Activated T-helper 1 cell treated with anti-CD3 and anti-CD28 coated beads, Interleukin-12 subunit alpha, Interleukin-12 subunit beta, Interleukin-2, Interleukin-4 antibody, amounts not matched to agents 30 ng/mL and 10 ng/mL and 1 ng/mL, durations not matched to agents 14 hours and 24 hours and 36 hours (primary cell): ENCODE measurements around the gene PRAF2. TPM values are rescaled to one million over a fixed set of nuclear protein-coding genes. Genes with fewer than 3 reads are reported as not detected.

Source experiments
- DNase-seq: peaks from one replicate; pipeline ENCODE4 v3.0.0; 2021; ENCODE audit warnings: low spot score
- H3K27ac Mint-ChIP-seq: one replicate; pipeline ENCODE4 v1.8.0; 2021; ENCODE audit warnings: mild to moderate bottlenecking, mixed read lengths
- H3K27me3 Mint-ChIP-seq: one replicate; pipeline ENCODE4 v1.8.0; 2022; ENCODE audit warnings: mild to moderate bottlenecking, moderate library complexity, mixed read lengths; ENCODE audit not compliant: insufficient read depth
- H3K36me3 Mint-ChIP-seq: one replicate; pipeline ENCODE4 v1.8.0; 2021; ENCODE audit warnings: low read depth, mixed read lengths
- H3K4me1 Mint-ChIP-seq: one replicate; pipeline ENCODE4 v1.8.0; 2021; ENCODE audit warnings: low read depth, mixed read lengths
- H3K4me3 Mint-ChIP-seq: one replicate; pipeline ENCODE4 v1.8.0; 2021; ENCODE audit warnings: mild to moderate bottlenecking, moderate library complexity, mixed read lengths
- H3K9me3 Mint-ChIP-seq: one replicate; pipeline ENCODE4 v1.8.0; 2021; ENCODE audit warnings: mixed read lengths
- intact Hi-C: fragments of 100-400 bp; cut with micrococcal nuclease; formaldehyde crosslinking; loops from one replicate; pipeline ENCODE4 v1.15.1; 2024
- total RNA-seq: library from RNA; stranded (reverse); gene quantifications from 2 replicates; pipeline ENCODE4 v1.2.3, GENCODE V29; 2022

The PRAF2 gene
- total RNA-seq, 1 donor from 2014 or later, result 15.4 TPM

DNA sequence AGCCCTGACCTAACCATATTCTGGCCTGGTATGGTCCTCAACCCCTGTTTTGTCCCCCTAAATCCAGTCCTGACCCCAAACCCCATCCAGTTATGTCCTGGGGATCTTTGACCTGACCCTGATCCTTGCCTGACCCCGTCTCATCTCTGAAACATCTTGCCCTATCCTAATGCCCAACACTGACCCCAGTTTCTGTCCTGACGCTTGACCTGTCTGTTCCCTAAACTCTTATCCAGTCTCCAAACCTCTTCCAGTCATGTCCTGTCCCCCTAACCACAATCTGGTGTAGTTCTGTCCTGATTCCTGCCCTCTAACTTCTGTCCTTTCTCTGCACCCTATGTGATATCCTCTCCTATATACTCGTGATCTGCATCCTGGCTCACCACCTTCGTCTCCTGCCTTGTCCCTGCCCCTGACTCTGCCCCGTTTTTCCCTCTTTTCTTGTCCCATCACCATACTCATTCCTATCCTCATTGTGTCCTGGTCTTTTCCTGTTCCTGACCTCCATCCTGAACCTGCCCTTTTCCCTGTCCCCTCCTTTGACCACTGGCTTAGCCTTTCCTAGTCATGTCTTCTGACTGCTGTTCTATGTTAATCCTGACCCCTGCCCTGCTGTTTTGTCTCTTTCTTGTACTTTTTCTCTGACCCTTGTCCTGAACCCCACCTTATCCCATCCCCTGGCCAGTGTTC, 19.6 kb downstream of the PRAF2 start:
- intact Hi-C loops, result no loop called here
- Mint-ChIP-seq H3K36me3 (no peaks in the 10 kb centered on the region), H3K27ac (peak overlapping the region; percentile 84), H3K4me1 (peaks cover 29% of the 10 kb centered on the region), H3K9me3 (no peaks in the 10 kb centered on the region), H3K4me3 (peak overlapping the region; percentile 85), H3K27me3 (no peaks in the 10 kb centered on the region)
- DNase-seq, result no peak

DNA sequence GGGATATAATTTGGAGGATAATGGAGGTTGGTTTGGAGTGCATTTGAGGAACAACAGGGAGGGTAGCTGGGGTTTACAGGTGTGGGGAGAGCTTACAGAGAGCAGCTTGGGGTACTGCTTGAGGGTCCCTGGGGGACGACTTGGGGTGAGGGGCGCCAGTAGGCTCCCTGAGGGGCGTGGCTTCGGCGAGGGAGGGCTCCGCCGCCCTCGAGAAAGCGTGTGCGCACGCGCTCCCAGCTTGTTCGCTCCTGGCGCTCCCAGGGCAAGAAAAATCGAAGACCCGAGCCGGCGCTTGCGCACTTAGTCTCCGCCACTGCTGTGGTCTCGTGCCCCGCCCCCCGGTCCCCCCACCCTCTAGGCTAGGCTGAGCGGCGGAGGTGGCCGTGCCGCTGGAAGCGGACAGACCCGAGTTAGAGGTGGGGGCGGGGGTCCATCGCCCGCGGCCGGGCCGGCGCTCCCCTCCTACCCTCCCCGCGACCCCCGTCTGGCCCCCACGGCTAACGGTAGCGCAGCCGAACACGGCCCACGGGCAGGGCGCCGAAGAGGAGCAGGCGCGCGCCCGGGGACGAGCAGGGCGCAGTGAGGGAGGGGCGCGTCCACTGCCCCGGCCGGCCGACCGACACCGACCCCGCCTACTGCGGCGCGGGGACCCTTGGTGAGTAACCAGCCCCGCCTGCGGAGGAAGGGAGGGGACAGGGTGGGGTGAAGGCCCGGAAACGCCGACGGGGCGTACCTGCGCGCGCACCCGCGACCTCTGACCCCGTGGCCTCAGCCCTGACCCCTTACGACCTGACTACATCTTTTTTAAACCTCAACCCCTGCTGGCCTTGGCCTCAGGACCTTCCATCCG, 20.4 kb downstream of the PRAF2 start:
- H3K27ac Mint-ChIP-seq, result peak overlapping the region; percentile 89
- intact Hi-C loops, result loop anchor here (1.0 kb wide), 1 partner anchor 10 kb away; the partner anchor contains the start of gene TFE3
- H3K36me3 Mint-ChIP-seq, result no peaks in the 10 kb centered on the region

DNA sequence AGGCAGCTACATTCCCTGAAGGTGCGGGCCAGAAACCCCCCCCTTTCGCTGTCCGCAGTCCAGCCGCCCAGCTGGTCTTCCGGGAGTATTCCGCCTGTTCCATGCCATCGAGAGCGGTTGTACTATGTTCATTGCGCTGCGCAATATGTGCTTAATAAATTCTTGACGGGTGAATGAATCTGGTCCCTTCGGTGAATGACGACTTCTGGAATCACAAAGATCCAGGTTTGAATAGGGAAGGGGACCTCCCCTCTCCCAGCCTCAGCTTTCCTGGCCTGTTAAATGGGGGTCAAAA, 29.9 kb downstream of the PRAF2 start:
- Mint-ChIP-seq H3K36me3 (peaks cover 12% of the 10 kb centered on the region), H3K9me3 (no peaks in the 10 kb centered on the region), H3K27ac (peak overlapping the region; percentile 89), H3K27me3 (no peaks in the 10 kb centered on the region), H3K4me3 (peak overlapping the region; percentile 96), H3K4me1 (peaks cover 33% of the 10 kb centered on the region)
- DNase-seq, result no peak
- intact Hi-C loops, result loop anchor here (1.0 to 5.0 kb wide), 15 partner anchors 9 to 505 kb away; partner anchors contain the start of genes GPKOW, GRIPAP1, PIM2 and PPP1R3F

More for the DNA sequence above, 20.4 kb downstream of the PRAF2 start:
- Mint-ChIP-seq H3K4me3 (peak overlapping the region; percentile 85), H3K4me1 (peaks cover 29% of the 10 kb centered on the region), H3K9me3 (no peaks in the 10 kb centered on the region), H3K27me3 (no peaks in the 10 kb centered on the region)
- peak; percentile 50 for DNase-seq

DNA sequence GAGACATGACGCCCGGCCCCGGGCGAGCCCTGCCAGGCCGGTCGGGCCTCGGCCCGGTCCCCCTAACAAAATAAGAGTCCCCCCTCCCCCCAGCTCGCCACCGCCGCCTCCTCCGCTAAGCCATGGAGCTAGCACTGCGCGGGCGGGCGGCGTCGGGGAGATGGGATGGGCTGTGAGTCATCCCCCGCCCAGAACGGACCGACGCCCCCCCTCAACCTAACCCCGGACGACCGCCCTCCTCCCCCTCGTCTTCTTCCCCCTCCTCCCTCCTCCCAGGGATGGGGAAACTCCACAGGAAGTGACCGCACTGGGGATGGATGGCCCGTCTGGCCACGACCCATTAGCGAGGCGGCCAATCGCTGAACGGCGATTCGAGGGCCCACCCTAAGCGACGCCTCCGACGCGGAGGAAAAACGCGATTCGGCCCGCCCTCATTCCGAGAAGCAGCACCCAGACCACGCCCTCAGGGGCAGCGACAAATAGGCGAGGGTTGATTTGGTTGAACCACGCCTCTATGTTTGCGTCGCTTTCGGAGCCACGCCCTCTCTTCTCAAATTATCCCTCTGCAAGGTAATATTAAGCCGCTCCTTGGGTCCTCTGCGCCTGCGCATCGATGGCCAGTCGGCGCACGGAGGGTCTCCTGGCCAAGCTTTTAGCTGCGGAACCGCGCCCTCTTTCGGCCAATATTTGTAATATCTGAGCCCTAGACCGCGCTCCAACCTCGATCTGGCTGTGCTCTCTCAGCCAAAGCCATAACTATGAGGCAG, 30.4 kb downstream of the PRAF2 start, which contains the start of gene TFE3:
TFE3 (minus strand) TSS at position 138 of the 767 bp plus-strand sequence; CDS start at position 7, 131 bp downstream.
- no peaks in the 10 kb centered on the region for H3K27me3 Mint-ChIP-seq
- H3K4me3 Mint-ChIP-seq, result peak within 1 kb of the TSS; percentile 96
- intact Hi-C loops, result loop anchor here (1.0 to 5.0 kb wide), 15 partner anchors 10 to 504 kb away; partner anchors contain the start of genes GPKOW, GRIPAP1, PIM2 and PPP1R3F
- peak within 1 kb of the TSS; percentile 95 for H3K27ac Mint-ChIP-seq
- peaks cover 39% of the 10 kb centered on the region for H3K4me1 Mint-ChIP-seq
- no peaks in the 10 kb centered on the region for H3K9me3 Mint-ChIP-seq
- peak; percentile 94 for DNase-seq
- H3K36me3 Mint-ChIP-seq, result peaks cover 17% of the 10 kb centered on the region

DNA sequence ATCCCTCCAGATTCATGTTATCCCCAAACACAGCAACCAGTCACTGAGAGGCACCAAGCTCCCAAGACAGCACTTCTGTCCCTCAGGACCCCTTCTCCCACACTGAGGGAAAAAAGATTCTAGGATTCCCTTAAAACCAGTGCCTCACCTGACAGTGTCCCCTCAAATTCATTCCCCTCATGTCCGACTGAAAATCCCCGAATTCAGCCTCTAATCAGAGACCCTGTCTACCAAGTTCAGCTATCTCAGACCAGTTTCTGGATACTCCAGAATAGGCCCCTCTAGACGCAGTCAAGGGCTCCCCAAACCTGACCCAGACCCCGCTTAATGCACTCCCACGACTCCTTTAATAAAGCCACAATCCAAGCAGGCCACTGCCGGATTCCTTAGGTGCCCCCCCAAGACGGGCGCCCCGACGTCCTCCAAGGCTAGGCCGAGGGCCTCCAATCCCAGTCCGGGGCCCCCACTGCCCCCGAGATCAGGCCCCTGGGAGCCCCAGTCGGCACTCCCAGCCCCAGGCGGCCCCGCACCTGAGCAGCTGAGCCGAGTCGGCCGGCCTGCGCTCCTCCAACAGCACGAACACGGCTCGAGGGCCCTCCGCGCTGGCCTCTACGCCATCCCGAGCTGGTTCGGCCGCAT, 31.1 kb downstream of the PRAF2 start:
- intact Hi-C loops, result loop anchor here (1.0 to 5.0 kb wide), 15 partner anchors 11 to 503 kb away; partner anchors contain the start of genes GPKOW, GRIPAP1, PIM2 and PPP1R3F
- H3K9me3 Mint-ChIP-seq, result no peaks in the 10 kb centered on the region
- DNase-seq, result no peak
- peaks cover 39% of the 10 kb centered on the region for H3K4me1 Mint-ChIP-seq
- H3K36me3 Mint-ChIP-seq, result peaks cover 21% of the 10 kb centered on the region
- H3K27me3 Mint-ChIP-seq, result no peaks in the 10 kb centered on the region
- H3K4me3 Mint-ChIP-seq, result peak overlapping the region; percentile 96
- H3K27ac Mint-ChIP-seq, result peak overlapping the region; percentile 95

DNA sequence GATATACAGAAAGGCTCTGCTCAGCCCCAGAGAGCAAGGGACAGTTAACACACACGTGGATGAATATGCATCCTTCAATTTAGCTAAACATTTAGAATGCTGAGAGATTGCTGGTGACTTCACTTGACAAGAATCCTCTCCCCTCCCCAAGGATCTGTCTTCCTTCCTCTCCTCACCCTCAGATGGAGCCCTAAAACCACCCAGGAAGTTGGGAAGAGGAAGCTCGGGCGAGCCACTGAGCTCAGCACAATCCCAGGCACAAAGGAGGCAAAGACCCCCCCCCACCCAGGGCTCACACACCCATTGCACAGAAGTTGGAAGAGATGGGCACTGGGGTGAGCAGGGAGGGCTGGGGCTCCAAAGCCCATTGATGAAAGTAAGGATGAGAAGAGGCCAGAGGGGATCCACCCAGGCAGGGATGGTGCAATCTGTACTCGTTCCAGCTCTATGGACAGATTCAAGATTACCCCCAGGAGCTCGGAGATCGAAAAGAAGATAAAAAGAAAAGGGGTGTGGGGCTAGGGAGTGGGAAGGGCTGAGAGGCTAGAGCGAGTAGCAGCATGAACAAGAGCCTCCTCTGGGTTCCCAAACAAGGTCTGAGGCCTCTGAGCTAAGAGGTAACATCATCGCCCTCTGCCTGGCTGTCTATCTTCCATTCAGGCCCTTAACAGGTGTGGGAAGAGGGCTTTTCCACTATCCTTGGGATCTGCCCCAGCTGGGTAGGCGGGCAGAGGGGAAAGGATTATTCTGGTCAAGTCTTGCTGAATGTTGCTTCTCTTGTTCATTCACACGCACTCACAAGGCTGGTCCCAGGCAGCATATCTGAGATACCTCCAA, 31.8 kb downstream of the PRAF2 start:
- peaks cover 39% of the 10 kb centered on the region for H3K4me1 Mint-ChIP-seq
- H3K9me3 Mint-ChIP-seq, result no peaks in the 10 kb centered on the region
- H3K27ac Mint-ChIP-seq, result peak overlapping the region; percentile 95
- intact Hi-C loops, result loop anchor here (2.0 to 5.0 kb wide), 2 partner anchors 37 to 80 kb away; partner anchors contain the start of genes GPKOW and WDR45
- H3K36me3 Mint-ChIP-seq, result peaks cover 22% of the 10 kb centered on the region
- DNase-seq, result no peak
- H3K27me3 Mint-ChIP-seq, result no peaks in the 10 kb centered on the region
- H3K4me3 Mint-ChIP-seq, result peak overlapping the region; percentile 96

DNA sequence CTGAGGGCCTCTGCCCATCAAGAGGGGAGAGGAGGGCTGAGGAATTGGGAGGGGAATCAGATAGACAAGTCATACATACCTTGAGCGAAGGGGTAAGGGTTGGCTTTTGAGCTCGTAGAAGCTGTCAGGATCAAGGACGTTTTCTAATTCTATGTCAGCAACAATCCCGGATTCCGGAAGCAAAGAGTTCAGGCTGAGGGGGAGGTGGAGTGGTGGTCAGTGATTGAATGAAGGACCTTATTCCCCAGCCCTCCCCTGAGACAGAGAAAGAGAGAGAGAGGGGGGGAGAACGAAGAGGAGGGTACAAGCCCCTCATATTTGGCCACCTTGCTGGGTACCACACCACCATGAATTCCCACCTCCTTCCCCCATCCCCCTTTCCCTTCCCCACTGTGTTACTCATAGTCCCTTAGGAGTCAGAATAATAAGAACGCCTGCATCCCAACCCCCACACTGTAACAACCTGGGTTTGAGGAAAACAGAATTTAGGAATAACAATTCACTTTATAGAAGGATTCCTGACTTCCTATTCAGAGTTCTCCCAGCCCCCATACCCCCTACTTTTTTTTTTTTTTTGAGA, 33.3 kb downstream of the PRAF2 start:
- intact Hi-C loops, result loop anchor here (5.0 kb wide), 1 partner anchor 82 kb away; the partner anchor contains the start of gene GPKOW
- H3K4me1 Mint-ChIP-seq, result peaks cover 39% of the 10 kb centered on the region
- peaks cover 22% of the 10 kb centered on the region for H3K36me3 Mint-ChIP-seq
- peak overlapping the region; percentile 96 for H3K4me3 Mint-ChIP-seq
- DNase-seq, result no peak
- H3K27ac Mint-ChIP-seq, result peak overlapping the region; percentile 95
- H3K9me3 Mint-ChIP-seq, result no peaks in the 10 kb centered on the region
- H3K27me3 Mint-ChIP-seq, result no peaks in the 10 kb centered on the region

DNA sequence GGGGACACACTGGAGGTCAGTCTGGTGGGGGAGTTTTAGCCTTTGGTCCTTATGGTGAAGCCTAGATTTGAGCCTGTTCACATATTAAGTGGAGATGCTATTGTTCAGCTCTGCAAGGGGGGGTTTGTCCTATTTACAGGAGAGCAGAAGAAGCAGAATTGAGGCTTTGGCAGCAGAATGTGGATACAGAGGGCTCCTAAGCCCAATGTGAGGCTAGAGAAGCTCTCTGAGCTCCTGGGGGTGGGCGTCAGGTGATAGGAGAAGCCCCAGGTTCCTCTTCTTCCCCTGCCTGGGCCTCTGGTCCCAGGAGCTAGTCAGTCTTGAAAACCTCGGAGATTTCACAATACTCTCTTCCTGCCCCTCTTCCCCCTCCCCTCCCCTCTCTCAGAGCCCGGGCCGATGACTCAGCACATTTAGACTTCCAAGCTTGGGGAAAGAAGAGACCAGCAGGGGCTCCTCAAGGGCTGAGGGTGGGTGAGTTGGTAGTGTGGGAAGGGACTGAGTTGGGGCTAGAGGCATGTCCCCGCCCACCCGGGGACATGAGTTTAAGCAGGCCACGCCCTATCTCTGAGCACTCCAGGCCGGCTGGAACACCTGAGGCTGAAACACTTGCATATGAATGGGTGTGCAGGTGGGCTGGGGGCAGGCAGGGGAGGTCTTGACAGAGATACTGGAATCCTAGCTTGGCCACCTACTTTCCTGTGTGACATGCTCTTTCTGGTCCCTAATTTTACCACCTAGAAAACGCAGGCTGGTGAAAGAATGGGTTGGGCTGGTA, 34.0 kb downstream of the PRAF2 start:
- H3K9me3 Mint-ChIP-seq, result no peaks in the 10 kb centered on the region
- H3K36me3 Mint-ChIP-seq, result peaks cover 22% of the 10 kb centered on the region
- H3K27me3 Mint-ChIP-seq, result no peaks in the 10 kb centered on the region
- intact Hi-C loops, result loop anchor here (5.0 kb wide), 1 partner anchor 83 kb away; the partner anchor contains the start of gene GPKOW
- H3K4me1 Mint-ChIP-seq, result peaks cover 39% of the 10 kb centered on the region
- DNase-seq, result peak; percentile 33
- peak overlapping the region; percentile 70 for H3K4me3 Mint-ChIP-seq
- H3K27ac Mint-ChIP-seq, result peak overlapping the region; percentile 71

DNA sequence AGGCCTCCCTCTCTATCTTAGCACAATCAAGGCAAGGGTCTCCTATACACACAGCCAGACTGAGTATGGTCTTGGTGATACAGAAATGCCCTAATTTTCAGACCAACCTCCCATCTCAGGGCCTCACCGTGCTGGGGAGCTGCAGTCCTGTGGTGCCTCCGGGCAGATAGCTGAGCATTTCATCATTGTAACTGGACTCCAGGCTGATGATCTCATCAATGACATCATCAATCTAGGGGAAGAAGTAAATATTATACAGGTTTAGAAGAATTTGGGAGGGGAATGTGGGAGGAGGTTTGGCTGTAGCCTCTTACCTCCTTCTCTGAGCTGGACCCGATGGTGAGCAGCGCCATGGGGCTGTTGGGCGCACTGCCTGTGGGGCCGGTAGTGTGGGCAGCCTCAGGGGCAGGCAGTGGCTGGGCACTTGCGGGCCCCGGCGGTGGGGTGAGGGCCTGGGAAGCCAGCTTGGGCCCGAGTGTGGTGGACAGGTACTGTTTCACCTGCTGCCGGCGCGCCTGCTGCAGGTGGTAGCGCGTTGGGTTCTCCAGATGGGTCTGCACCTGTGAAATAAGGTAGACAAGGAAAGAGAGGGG, 35.8 kb downstream of the PRAF2 start:
- H3K27ac Mint-ChIP-seq, result peak overlapping the region; percentile 22

DNA sequence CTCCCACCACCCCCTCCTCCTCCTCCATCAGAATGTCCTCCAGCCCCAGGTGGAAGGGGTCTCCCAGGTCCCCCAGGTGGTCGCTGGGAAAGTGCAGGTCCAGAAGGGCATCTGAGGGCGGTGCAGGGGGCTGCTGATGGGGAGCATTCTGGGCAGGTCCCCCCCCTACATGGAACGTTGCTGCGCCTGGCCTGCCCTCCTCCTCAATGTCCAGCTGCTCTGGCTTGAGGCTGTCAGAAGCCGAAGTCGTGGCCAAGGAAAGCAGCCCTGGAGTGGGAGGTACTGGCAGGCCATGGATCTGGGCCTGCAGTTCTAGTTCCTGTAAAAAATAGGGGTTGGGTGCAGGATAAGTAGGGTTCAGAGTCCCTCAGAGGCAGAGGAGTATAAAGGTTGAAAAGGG, 43.5 kb downstream of the PRAF2 start:
- Mint-ChIP-seq H3K4me3 (no peak overlapping the region), H3K27ac (no peak overlapping the region), H3K27me3 (no peaks in the 10 kb centered on the region), H3K36me3 (peaks cover 19% of the 10 kb centered on the region), H3K9me3 (no peaks in the 10 kb centered on the region), H3K4me1 (no peaks in the 10 kb centered on the region)
- intact Hi-C loops, result no loop called here
- DNase-seq, result no peak

More for the DNA sequence above, 35.8 kb downstream of the PRAF2 start:
- Mint-ChIP-seq H3K36me3 (peaks cover 28% of the 10 kb centered on the region), H3K27me3 (no peaks in the 10 kb centered on the region), H3K4me3 (no peak overlapping the region), H3K9me3 (no peaks in the 10 kb centered on the region), H3K4me1 (peaks cover 31% of the 10 kb centered on the region)
- intact Hi-C loops, result no loop called here
- DNase-seq, result no peak
